Adrenal gland (tissue), 5 donors: ENCODE data around the gene MCTP1.

ENCODE experiments used
- POLR2A ChIP-seq, 2 donors: fragments of 450-650 bp; IDR thresholded peaks; one replicate each; pipeline ENCODE4 v1.6.1; 2017; ENCODE audit warnings: antibody characterized with exemption in 2 of 2, mild to moderate bottlenecking in 2 of 2, moderate library complexity in 1 of 2
- TF ChIP-seq, protein P1 (sequence below), 6 experiments: fragments of 450-650 bp in 4 of 6; fragments of 200-600 bp in 2 of 6; sonication (generic) in 1 of 6; IDR thresholded peaks; 1 replicate in 5 of 6; 2 replicates in 1 of 6; pipeline versions ENCODE4 v1.5.1 to v1.8.0; 2016 to 2021; ENCODE audit warnings: antibody characterized with exemption in 6 of 6, mild to moderate bottlenecking in 2 of 6, moderate library complexity in 1 of 6
- donor health status: DM: no; HTN: no; CAD: no.

GRCh38 chr5:95272316-95272929 is 12.5 kb downstream of the MCTP1 start:
- TF ChIP-seq POLR2A (IDR thresholded peaks at IDR 0.05), result no peak
- TF ChIP-seq, protein P1, sequence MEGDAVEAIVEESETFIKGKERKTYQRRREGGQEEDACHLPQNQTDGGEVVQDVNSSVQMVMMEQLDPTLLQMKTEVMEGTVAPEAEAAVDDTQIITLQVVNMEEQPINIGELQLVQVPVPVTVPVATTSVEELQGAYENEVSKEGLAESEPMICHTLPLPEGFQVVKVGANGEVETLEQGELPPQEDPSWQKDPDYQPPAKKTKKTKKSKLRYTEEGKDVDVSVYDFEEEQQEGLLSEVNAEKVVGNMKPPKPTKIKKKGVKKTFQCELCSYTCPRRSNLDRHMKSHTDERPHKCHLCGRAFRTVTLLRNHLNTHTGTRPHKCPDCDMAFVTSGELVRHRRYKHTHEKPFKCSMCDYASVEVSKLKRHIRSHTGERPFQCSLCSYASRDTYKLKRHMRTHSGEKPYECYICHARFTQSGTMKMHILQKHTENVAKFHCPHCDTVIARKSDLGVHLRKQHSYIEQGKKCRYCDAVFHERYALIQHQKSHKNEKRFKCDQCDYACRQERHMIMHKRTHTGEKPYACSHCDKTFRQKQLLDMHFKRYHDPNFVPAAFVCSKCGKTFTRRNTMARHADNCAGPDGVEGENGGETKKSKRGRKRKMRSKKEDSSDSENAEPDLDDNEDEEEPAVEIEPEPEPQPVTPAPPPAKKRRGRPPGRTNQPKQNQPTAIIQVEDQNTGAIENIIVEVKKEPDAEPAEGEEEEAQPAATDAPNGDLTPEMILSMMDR (IDR thresholded peaks at IDR 0.05), result no peak
